HepG2 (cell line): ENCODE measurements around the gene DNAJC12. TPM values are rescaled to one million over a fixed set of nuclear protein-coding genes. Genes with fewer than 3 reads are reported as not detected.

ENCODE experiments used
- ATAC-seq: fragments of 200-7000 bp; cut with Tn5 transposase; 3 replicates; pipeline ENCODE4 v1.9.1; 2020; ENCODE audit warnings: mild to moderate bottlenecking, moderate library complexity
- BruUV-seq: library from RNA; stranded (reverse); fragments of 400-500 nt; replicated peaks from 2 replicates; lab custom pipeline; 2021; lab: Mats Ljungman, UMichigan
- CTCF ChIA-PET: fragments of 300-600 bp; formaldehyde crosslinking; extraction: SDS; loops from one replicate; lab custom pipeline; 2021; ENCODE audit warnings: low total read pairs, inconsistent platforms, low intra/inter-chr PET ratio; lab: Yijun Ruan, JAX
- POLR2A ChIA-PET: fragments of 350-600 bp; sonication (Branson Sonifier 250); formaldehyde crosslinking; loops from one replicate; lab custom pipeline; 2020; ENCODE audit warnings: antibody characterized with exemption, inconsistent platforms; lab: Yijun Ruan, JAX
- DNase-seq: peaks from one replicate; pipeline ENCODE4 v3.0.0-alpha.2; 2015; ENCODE audit warnings: low spot score
- FAIRE-seq: peaks from 3 replicates; lab custom pipeline; 2011; peaks lifted over from hg19 to GRCh38; lab: Jason Lieb, UNC
- H2AFZ ChIP-seq: one replicate; pipeline ENCODE4 v1.6.1; 2011; ENCODE audit warnings: low read length, inconsistent platforms
- H3K27ac ChIP-seq: fragments of 300-600 bp; 3 replicates; pipeline ENCODE4 v1.8.0; 2011; ENCODE audit warnings: mixed run types, mild to moderate bottlenecking, mixed read lengths, low read length, inconsistent platforms; ENCODE audit not compliant: insufficient read depth; ENCODE audit errors: extremely low read length
- H3K27me3 ChIP-seq, 2 experiments: fragments of 200-600 bp in 1 of 2; 2 replicates in 1 of 2; 3 replicates in 1 of 2; pipeline versions ENCODE4 v1.6.0 to v1.8.0; 2011; ENCODE audit warnings: low read length in 2 of 2, mild to moderate bottlenecking in 2 of 2, moderate library complexity in 2 of 2, inconsistent platforms in 1 of 2; ENCODE audit not compliant: insufficient read depth in 2 of 2, control insufficient read depth in 1 of 2
- H3K36me3 ChIP-seq, 2 experiments: fragments of 200-600 bp in 1 of 2; replicated peaks in 1 of 2; 2 replicates in 1 of 2; 3 replicates in 1 of 2; pipeline versions ENCODE4 v1.5.1 to v1.8.0; 2011; ENCODE audit warnings: low read length in 2 of 2, inconsistent platforms in 1 of 2; ENCODE audit not compliant: insufficient read depth in 2 of 2, control insufficient read depth in 1 of 2
- H3K4me1 ChIP-seq: 2 replicates; pipeline ENCODE4 v1.5.1; 2012; ENCODE audit warnings: low read length, inconsistent platforms; ENCODE audit not compliant: insufficient read depth
- H3K4me2 ChIP-seq: 2 replicates; pipeline ENCODE4 v1.6.0; 2011; ENCODE audit warnings: low read depth, low read length, inconsistent platforms
- H3K4me3 ChIP-seq, 3 experiments: fragments of 200-600 bp in 1 of 3; sonication (generic), shearing (Covaris generic) in 1 of 3; replicated peaks in 1 of 3; 2 replicates each; pipeline ENCODE4 v1.5.1; 2011 to 2016; ENCODE audit warnings: low read length in 3 of 3, inconsistent platforms in 2 of 3, low read depth in 2 of 3, mild to moderate bottlenecking in 2 of 3, control low read depth in 1 of 3, mixed read lengths in 1 of 3; ENCODE audit not compliant: insufficient read depth in 1 of 3
- H3K79me2 ChIP-seq: one replicate; pipeline ENCODE4 v1.6.1; 2011; ENCODE audit warnings: low read length, inconsistent platforms; ENCODE audit not compliant: insufficient read depth
- H3K9ac ChIP-seq: 2 replicates; pipeline ENCODE4 v1.6.0; 2011; ENCODE audit warnings: mild to moderate bottlenecking, low read depth, low read length, inconsistent platforms; ENCODE audit not compliant: insufficient read depth
- H3K9me3 ChIP-seq: 2 replicates; pipeline ENCODE4 v1.5.1; 2012; ENCODE audit warnings: mild to moderate bottlenecking, low read length
- H4K20me1 ChIP-seq: 2 replicates; pipeline ENCODE4 v1.6.0; 2011; ENCODE audit warnings: inconsistent platforms, mild to moderate bottlenecking, low read length, moderate library complexity; ENCODE audit not compliant: insufficient read depth
- DNMT1 ChIP-seq: sonication (generic); formaldehyde crosslinking; IDR thresholded peaks from 2 replicates; pipeline ENCODE4 v1.5.1; 2020; ENCODE audit warnings: mild to moderate bottlenecking, missing genetic modification reagents
- HOXA7 ChIP-seq: sonication (generic); formaldehyde crosslinking; IDR thresholded peaks from 2 replicates; pipeline ENCODE4 v1.8.1; 2022; ENCODE audit warnings: mild to moderate bottlenecking, missing genetic modification reagents, moderate library complexity
- LBX2 ChIP-seq: sonication (generic); formaldehyde crosslinking; IDR thresholded peaks from 2 replicates; pipeline ENCODE4 v1.5.0; 2020; ENCODE audit warnings: missing genetic modification reagents, mild to moderate bottlenecking, borderline replicate concordance
- MAFF ChIP-seq: IDR thresholded peaks from 2 replicates; pipeline ENCODE4 v1.6.1; 2011; ENCODE audit warnings: low read depth, low read length, improper control_type of control experiment
- MAFK ChIP-seq, 2 experiments: IDR thresholded peaks in 1 of 2; conservative IDR thresholded peaks in 1 of 2; 2 replicates each; pipeline ENCODE4 v1.6.1; 2011; ENCODE audit warnings: improper control_type of control experiment in 2 of 2, low read length in 2 of 2
- NR2F1 ChIP-seq, 2 experiments: fragments of 450-650 bp in 1 of 2; formaldehyde crosslinking in 1 of 2; IDR thresholded peaks; 2 replicates each; pipeline versions ENCODE4 v1.5.0 to v1.6.1; 2016 to 2020; ENCODE audit warnings: mild to moderate bottlenecking in 1 of 2, missing compliant biosample characterization in 1 of 2, missing genetic modification reagents in 1 of 2, moderate library complexity in 1 of 2
- SP2 ChIP-seq: sonication (generic); formaldehyde crosslinking; IDR thresholded peaks from 2 replicates; pipeline ENCODE4 v1.5.1; 2020; ENCODE audit warnings: mild to moderate bottlenecking, missing genetic modification reagents
- TFDP2 ChIP-seq: sonication (generic); formaldehyde crosslinking; IDR thresholded peaks from 2 replicates; pipeline ENCODE4 v1.4.0; 2020; ENCODE audit warnings: missing genetic modification reagents
- ZNF230 ChIP-seq: sonication (generic); formaldehyde crosslinking; IDR thresholded peaks from 2 replicates; pipeline ENCODE4 v1.4.0; 2020; ENCODE audit warnings: mild to moderate bottlenecking, missing genetic modification reagents
- ZNF329 ChIP-seq: sonication (generic); formaldehyde crosslinking; IDR thresholded peaks from 2 replicates; pipeline ENCODE4 v1.9.0; 2021; ENCODE audit warnings: low read depth, mild to moderate bottlenecking, missing genetic modification reagents
- WGBS: methylation state at CpG from one replicate; pipeline ENCODE4 v1.1.6; 2017; ENCODE audit warnings: low lambda C conversion rate; 5-methylcytosine and 5-hydroxymethylcytosine counted together
- in situ Hi-C: cut with HindIII; loops from 2 replicates; pipeline ENCODE4 v1.10.0; 2017; ENCODE audit warnings: low pct_unique_long_range_greater_than_20kb; ENCODE audit not compliant: extremely low pct_ligation_motif_present
- intact Hi-C: fragments of 100-400 bp; cut with micrococcal nuclease; formaldehyde crosslinking; loops from one replicate; pipeline ENCODE4 v1.10.0; 2022; ENCODE audit not compliant: unreplicated experiment
- polyA plus RNA-seq, 8 experiments: library from polyadenylated mRNA; depleted of rRNA in 3 of 8; stranded (reverse) in 7 of 8; unstranded in 1 of 8; fragments of >200 nt; fragmentation: Illumina TruSeq in 4 of 8; extraction: Trizol in 4 of 8; gene quantifications; 2 replicates each; pipeline versions ENCODE4 v1.2.1 to v1.2.3, GENCODE V29; 2011 to 2016; ENCODE audit warnings: low read depth in 4 of 8, missing spikeins in 1 of 8, mixed read lengths in 1 of 8; ENCODE audit not compliant: insufficient read depth in 1 of 8
- total RNA-seq, 5 experiments: library from RNA; depleted of rRNA; stranded (reverse); fragments of >200 nt; fragmentation: Illumina TruSeq; extraction: Trizol; gene quantifications; 2 replicates each; pipeline ENCODE4 v1.2.3, GENCODE V29; 2016; ENCODE audit warnings: low read depth in 1 of 5
- TF ChIP-seq, protein P1 (sequence below): sonication (generic); formaldehyde crosslinking; IDR thresholded peaks from 2 replicates; pipeline ENCODE4 v1.4.0; 2020; ENCODE audit warnings: low read depth, mild to moderate bottlenecking, missing genetic modification reagents

Gene DNAJC12
- total and polyA plus RNA-seq, 2 of the 13 experiments (the other 11 are each of a cell fraction or from before 2014, with no cell fraction given) = 11.6 to 43.9 TPM

DNA sequence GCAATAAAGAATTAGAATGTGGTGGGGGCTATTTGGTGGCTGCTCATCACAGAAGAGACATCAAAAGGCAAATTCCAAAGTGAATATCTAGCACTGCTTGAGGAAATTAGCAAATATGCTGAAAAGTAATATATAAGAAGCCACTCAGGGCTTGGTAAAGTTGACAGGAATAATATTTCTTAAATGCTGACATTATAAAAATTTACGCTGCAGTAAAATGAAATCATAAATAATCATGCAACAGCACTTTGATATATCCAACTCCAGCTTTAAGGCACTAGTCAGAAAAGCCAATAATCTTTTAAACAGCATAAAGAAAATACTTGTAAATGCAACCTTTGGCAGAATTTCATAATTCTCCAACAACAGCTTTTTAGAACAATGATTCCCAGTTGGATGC is 36.9 kb downstream of the DNAJC12 start:
- 95% methylated on average over 1 of the region's 1 CpG for WGBS
- ATAC-seq = no peak
- ChIA-PET POLR2A (interaction anchor here (1.9 to 2.4 kb wide), 2 partner anchors 13 to 48 kb away, joined by 4 to 14 read pairs; no protein-coding TSS in a partner anchor), CTCF (no interaction called here)
- FAIRE-seq = no peak
- no TSS peak for BruUV-seq
- Histone ChIP-seq H3K27ac (no peak overlapping the region), H3K27me3 (no peaks in the 10 kb centered on the region), H3K79me2 (no peaks in the 10 kb centered on the region), H3K4me3 (no peak overlapping the region), H4K20me1 (no peaks in the 10 kb centered on the region), H3K9ac (no peak overlapping the region), H3K36me3 (no peaks in the 10 kb centered on the region; a peak in 1 of 5 replicates), H2AFZ (no peak overlapping the region), H3K4me2 (no peak overlapping the region), H3K9me3 (no peaks in the 10 kb centered on the region), H3K4me1 (peaks cover 49% of the 10 kb centered on the region)
- TF ChIP-seq MAFF (peak; percentile 35; the same call in 1 of the 2 replicates), ZNF230 (CRISPR knock-in tag) (no peak), MAFK (conservative IDR thresholded peaks at IDR 0.05 in 1 of 2, IDR thresholded peaks at IDR 0.05 in 1 of 2; ENCODE audit: low read length in 2 of 2) (peak in 1 of 2 experiments; percentile 54; a peak in 2 of 4 replicates)
- intact Hi-C loops (no loop called here), in situ Hi-C loops (no loop called here)
- DNase-seq = no peak

- DNase-seq = no peak
These were observed 43.0 kb downstream of the DNAJC12 start for GRCh38 chr10:67794909-67795460.

More at GRCh38 chr10:67794909-67795460, 43.0 kb downstream of the DNAJC12 start:
- POLR2A ChIA-PET = interaction anchor here (0.7 kb wide), 1 partner anchor 537 kb away, joined by 3 read pairs; the partner anchor contains the start of gene HNRNPH3
- CTCF ChIA-PET = no interaction called here
- WGBS = 64% methylated on average over 3 of the region's 3 CpGs
- no peak for ATAC-seq
- Histone ChIP-seq H3K4me3 (no peak overlapping the region), H2AFZ (no peak overlapping the region), H3K4me1 (peaks cover 22% of the 10 kb centered on the region), H3K9ac (no peak overlapping the region), H3K4me2 (no peak overlapping the region), H3K79me2 (no peaks in the 10 kb centered on the region), H3K27me3 (no peaks in the 10 kb centered on the region), H3K27ac (no peak overlapping the region), H3K36me3 (no peaks in the 10 kb centered on the region), H4K20me1 (no peaks in the 10 kb centered on the region), H3K9me3 (no peaks in the 10 kb centered on the region)
- intact Hi-C loops = no loop called here
- BruUV-seq = no TSS peak
- in situ Hi-C loops = no loop called here
- FAIRE-seq = no peak
- TF ChIP-seq ZNF329 (no peak), HOXA7 (no peak), LBX2 (CRISPR knock-in tag) (no peak), TFDP2 (CRISPR knock-in tag) (no peak), NR2F1 (CRISPR knock-in tag; IDR thresholded peaks at IDR 0.05) (no peak), DNMT1 (CRISPR knock-in tag) (no peak), SP2 (CRISPR knock-in tag) (no peak)
- TF ChIP-seq, protein P1, sequence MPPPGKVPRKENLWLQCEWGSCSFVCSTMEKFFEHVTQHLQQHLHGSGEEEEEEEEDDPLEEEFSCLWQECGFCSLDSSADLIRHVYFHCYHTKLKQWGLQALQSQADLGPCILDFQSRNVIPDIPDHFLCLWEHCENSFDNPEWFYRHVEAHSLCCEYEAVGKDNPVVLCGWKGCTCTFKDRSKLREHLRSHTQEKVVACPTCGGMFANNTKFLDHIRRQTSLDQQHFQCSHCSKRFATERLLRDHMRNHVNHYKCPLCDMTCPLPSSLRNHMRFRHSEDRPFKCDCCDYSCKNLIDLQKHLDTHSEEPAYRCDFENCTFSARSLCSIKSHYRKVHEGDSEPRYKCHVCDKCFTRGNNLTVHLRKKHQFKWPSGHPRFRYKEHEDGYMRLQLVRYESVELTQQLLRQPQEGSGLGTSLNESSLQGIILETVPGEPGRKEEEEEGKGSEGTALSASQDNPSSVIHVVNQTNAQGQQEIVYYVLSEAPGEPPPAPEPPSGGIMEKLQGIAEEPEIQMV = no peak
